ENCODE data around the gene TMEM250.

The TMEM250 gene

DNA sequence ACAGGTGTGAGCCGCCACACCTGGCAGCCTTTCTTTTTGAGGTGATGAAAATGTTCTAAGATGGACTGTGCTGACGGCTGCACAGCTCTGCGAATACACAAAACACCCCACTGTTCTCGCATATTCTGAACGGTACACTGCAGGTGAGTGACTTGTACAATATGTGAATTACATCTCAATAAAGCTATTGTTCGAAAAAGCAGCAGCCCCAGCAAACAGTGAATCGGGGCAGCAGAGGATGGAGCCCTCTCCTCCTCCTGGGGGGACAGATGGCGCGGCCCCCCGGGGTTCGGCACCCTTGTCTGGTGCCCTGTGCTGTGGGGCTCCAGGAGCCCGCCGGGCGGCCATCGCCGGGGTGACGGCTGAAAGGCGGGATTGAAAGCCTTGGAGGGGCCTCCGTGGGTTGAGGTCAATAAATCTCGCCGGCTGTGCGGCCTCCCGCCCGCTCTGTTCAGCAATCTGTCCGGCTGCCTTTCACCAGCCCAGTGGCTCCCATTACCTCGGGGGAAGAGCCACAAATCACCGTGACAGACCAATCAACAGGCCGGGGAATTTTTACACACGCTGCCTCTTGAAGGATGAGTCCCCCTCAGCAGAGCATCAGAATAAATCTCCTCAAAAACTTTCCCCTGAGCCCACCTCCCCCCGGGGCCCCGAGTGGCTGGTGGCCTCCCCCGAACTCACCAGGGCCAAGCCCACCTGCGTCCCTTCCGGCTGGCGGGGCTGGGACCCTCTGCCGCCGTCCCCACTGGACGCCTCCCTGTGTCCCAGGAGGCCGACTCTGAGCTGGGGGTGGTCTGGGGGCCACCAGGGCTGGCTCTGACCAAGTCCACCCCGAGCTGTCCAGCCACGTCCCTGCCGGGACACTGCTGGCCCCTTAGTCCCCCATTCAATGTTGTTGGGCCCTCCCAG is 37.8 kb upstream of the TMEM250 start:
- TF ChIP-seq, protein P1, sequence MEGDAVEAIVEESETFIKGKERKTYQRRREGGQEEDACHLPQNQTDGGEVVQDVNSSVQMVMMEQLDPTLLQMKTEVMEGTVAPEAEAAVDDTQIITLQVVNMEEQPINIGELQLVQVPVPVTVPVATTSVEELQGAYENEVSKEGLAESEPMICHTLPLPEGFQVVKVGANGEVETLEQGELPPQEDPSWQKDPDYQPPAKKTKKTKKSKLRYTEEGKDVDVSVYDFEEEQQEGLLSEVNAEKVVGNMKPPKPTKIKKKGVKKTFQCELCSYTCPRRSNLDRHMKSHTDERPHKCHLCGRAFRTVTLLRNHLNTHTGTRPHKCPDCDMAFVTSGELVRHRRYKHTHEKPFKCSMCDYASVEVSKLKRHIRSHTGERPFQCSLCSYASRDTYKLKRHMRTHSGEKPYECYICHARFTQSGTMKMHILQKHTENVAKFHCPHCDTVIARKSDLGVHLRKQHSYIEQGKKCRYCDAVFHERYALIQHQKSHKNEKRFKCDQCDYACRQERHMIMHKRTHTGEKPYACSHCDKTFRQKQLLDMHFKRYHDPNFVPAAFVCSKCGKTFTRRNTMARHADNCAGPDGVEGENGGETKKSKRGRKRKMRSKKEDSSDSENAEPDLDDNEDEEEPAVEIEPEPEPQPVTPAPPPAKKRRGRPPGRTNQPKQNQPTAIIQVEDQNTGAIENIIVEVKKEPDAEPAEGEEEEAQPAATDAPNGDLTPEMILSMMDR (IDR thresholded peaks at IDR 0.05; ENCODE audit: low read depth, low read length): no peak
- in situ Hi-C loops (cut with HindIII; ENCODE audit: low sequenced_read_pairs): no loop called here
- no peak for DNase-seq (ENCODE audit: low read depth, low spot score)
- no peak overlapping the region for H3K4me3 ChIP-seq (ENCODE audit: low read depth, low read length)

DNA sequence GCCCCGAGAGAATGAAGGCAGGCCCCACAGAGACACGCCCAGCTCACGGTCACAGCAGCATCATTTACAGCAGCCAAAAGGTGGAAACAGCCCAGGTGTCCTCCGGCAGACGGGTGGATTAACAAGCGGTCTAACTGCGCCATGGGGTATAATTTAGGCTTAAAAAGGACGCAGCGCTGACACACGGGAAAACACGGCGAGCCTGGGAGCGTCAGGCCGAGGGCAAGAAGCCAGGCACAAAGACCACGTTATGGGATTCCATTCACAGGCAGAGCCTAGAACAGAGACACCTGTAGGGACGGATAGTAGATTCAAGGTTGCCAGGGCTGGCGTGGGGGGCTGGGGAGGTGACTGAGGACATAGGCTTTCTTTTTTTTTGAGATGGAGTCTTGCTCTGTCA is 36.9 kb upstream of the TMEM250 start:
- no peak for DNase-seq (ENCODE audit: low read depth, low spot score)
- no peak overlapping the region for H3K4me3 ChIP-seq (ENCODE audit: low read depth, low read length)
- in situ Hi-C loops (cut with HindIII; ENCODE audit: low sequenced_read_pairs): no loop called here
- TF ChIP-seq, protein P1 (IDR thresholded peaks at IDR 0.05; ENCODE audit: low read depth, low read length): no peak

DNA sequence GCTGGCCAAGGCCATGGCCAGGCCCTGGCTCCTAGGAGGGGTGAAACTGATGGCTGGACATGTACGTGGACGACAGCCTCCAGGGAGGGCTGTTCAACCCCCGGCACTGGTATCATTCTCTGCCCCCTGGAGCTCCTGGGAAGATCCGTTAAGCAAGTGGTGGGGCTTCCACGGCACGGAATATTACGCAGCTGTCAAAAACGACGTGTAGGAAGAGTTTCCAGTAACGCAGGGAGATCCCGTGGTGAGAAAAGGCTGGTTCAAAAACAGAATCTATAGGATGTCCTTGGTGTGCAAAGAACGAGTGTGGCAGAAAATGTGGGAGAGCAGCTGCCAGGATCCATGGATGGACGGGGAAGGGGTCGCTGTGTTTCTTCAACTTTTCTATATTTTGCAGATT is 36.3 kb upstream of the TMEM250 start:
- in situ Hi-C loops (cut with HindIII; ENCODE audit: low sequenced_read_pairs): no loop called here
- no peak for DNase-seq (ENCODE audit: low read depth, low spot score)
- H3K4me3 ChIP-seq (ENCODE audit: low read depth, low read length): no peak overlapping the region
- TF ChIP-seq, protein P1 (IDR thresholded peaks at IDR 0.05; ENCODE audit: low read depth, low read length): no peak

DNA sequence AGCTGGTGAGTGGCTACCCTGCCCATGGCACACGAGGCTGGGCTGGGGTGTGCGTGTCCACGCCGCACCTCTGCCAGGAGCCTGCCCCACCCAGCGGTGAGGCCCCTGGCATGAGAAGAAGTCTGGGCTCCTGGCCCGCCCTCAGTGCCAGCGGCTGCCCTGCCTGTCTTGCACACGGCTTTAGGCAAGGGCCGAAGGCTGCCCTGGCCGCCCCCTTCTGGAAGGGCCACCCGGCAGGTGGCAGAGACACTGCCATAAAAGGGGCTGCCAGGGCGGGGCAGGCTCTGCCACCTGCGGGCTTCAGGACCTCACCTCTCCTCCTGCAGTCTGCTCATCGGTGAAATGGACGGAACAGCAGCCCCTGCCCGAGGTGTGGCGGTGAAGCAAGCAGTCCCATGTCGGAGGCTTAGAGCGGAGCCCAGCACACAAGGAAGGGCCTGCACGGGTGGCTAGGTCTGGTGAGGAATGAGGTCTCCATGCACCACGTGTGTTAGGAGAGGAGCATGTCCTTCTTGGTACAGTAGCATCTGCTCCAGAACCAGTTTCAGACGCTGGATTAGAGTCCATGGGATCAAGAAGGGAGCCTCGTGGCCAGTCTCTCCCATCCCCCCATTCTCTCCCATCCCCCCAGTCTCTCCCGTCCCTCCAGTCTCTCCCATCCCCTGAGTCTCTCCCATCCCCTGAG is 34.8 kb upstream of the TMEM250 start:
- DNase-seq (ENCODE audit: low read depth, low spot score): no peak
- in situ Hi-C loops (cut with HindIII; ENCODE audit: low sequenced_read_pairs): no loop called here
- no peak overlapping the region for H3K4me3 ChIP-seq (ENCODE audit: low read depth, low read length)
- TF ChIP-seq, protein P1 (IDR thresholded peaks at IDR 0.05; ENCODE audit: low read depth, low read length): no peak

DNA sequence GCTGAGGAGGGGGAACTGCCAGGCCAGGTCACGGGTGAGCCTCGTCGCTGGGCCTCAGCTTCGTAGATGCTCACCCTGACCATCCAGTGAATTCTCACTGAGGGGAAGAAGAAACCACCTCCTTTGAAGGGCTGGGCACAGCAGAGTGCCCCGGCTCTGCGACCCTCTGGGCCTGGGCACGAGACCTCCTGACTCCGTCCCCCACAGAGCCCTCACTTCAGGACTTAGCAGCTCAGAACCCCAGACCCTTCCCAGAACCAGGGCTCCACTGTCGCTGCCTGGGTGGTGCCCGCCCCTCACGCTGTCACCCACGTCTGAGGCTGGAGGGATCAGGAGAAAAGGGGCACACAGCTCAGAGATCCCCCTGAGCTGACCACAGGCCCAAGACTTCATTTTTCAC is 34.3 kb upstream of the TMEM250 start:
- no peak for DNase-seq (ENCODE audit: low read depth, low spot score)
- in situ Hi-C loops (cut with HindIII; ENCODE audit: low sequenced_read_pairs): no loop called here
- TF ChIP-seq, protein P1 (IDR thresholded peaks at IDR 0.05; ENCODE audit: low read depth, low read length): no peak
- no peak overlapping the region for H3K4me3 ChIP-seq (ENCODE audit: low read depth, low read length)

DNA sequence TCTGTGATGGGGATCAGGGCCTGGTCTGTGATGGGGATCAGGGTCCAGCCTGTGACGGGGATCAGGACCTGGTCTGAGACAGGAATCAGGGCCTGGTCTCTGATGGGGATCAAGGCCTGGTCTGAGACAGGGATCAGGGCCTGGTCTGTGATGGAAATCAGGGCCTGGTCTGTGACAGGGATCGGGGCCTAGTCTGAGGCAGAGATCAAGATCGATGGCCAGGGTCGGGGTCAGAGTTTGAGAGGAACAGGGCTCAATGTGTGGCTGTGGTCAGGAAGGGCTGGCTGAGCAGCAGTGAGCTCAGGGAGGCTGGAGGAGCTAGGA is 33.8 kb upstream of the TMEM250 start:
- DNase-seq (ENCODE audit: low read depth, low spot score): no peak
- H3K4me3 ChIP-seq (ENCODE audit: low read depth, low read length): no peak overlapping the region
- TF ChIP-seq, protein P1 (IDR thresholded peaks at IDR 0.05; ENCODE audit: low read depth, low read length): no peak
- in situ Hi-C loops (cut with HindIII; ENCODE audit: low sequenced_read_pairs): no loop called here

All from astrocyte of the spinal cord (primary cell).